Endothelial cell of umbilical vein (primary cell): Measurements from ENCODE around the gene NMNAT3. TPM values are rescaled to one million over a fixed set of nuclear protein-coding genes. Genes with fewer than 3 reads are reported as not detected.

Experiments
- BruUV-seq: library from RNA; stranded (reverse); fragments of 400-500 nt; replicated peaks from 2 replicates; lab custom pipeline; 2021; lab: Mats Ljungman, UMichigan
- CTCF ChIA-PET: fragments of 300-600, 350-600 bp; sonication (Branson Sonifier 250); formaldehyde crosslinking; loops from one replicate; lab custom pipeline; 2021; ENCODE audit warnings: antibody characterized with exemption, inconsistent platforms; lab: Charles Lee
- POLR2A ChIA-PET: fragments of 300-600, 350-600 bp; sonication (Branson Sonifier 250); formaldehyde crosslinking; loops from one replicate; lab custom pipeline; 2021; ENCODE audit warnings: antibody characterized with exemption, inconsistent platforms; lab: Charles Lee
- DNase-seq: peaks from one replicate; pipeline ENCODE4 v3.0.0-alpha.2; 2011; ENCODE audit warnings: low read depth, low spot score
- FAIRE-seq: peaks from 2 replicates; lab custom pipeline; 2011; peaks lifted over from hg19 to GRCh38; lab: Jason Lieb, UNC
- H2AFZ ChIP-seq: 2 replicates; pipeline ENCODE4 v1.6.0; 2012; ENCODE audit warnings: low read depth, low read length, control low read depth, inconsistent platforms
- H3K27ac ChIP-seq: 2 replicates; pipeline ENCODE4 v1.5.1; 2011; ENCODE audit warnings: low read depth, mild to moderate bottlenecking, control low read depth, low read length, moderate library complexity; ENCODE audit not compliant: insufficient read depth
- H3K27me3 ChIP-seq, 2 experiments: 2 replicates each; pipeline versions ENCODE4 v1.6.0 to v1.6.1; 2011; ENCODE audit warnings: low read length in 2 of 2, mixed read lengths in 1 of 2; ENCODE audit not compliant: control insufficient read depth in 2 of 2, insufficient read depth in 2 of 2
- H3K36me3 ChIP-seq, 2 experiments: 2 replicates in 1 of 2; 3 replicates in 1 of 2; pipeline ENCODE4 v1.5.1; 2011; ENCODE audit warnings: low read length in 2 of 2, mild to moderate bottlenecking in 1 of 2, moderate library complexity in 1 of 2; ENCODE audit not compliant: control insufficient read depth in 2 of 2, insufficient read depth in 2 of 2; ENCODE audit errors: extremely low read depth in 1 of 2
- H3K4me1 ChIP-seq: 3 replicates; pipeline ENCODE4 v1.5.1; 2011; ENCODE audit warnings: mild to moderate bottlenecking, low read length; ENCODE audit not compliant: control insufficient read depth, insufficient read depth; ENCODE audit errors: extremely low read depth
- H3K4me2 ChIP-seq: 2 replicates; pipeline ENCODE4 v1.6.1; 2011; ENCODE audit warnings: low read length, control low read depth, mixed read lengths; ENCODE audit not compliant: insufficient read depth
- H3K4me3 ChIP-seq, 3 experiments: fragments of 200-600 bp in 1 of 3; sonication (generic), shearing (Covaris generic) in 1 of 3; replicated peaks in 1 of 3; 2 replicates each; pipeline ENCODE4 v1.5.1; 2011 to 2016; ENCODE audit warnings: control low read depth in 3 of 3, low read length in 3 of 3, mild to moderate bottlenecking in 2 of 3, inconsistent platforms in 1 of 3, low read depth in 1 of 3, moderate library complexity in 1 of 3; ENCODE audit not compliant: insufficient read depth in 1 of 3
- H3K79me2 ChIP-seq: 2 replicates; pipeline ENCODE4 v1.6.0; 2012; ENCODE audit warnings: low read length, inconsistent platforms; ENCODE audit not compliant: control insufficient read depth, insufficient read depth
- H3K9ac ChIP-seq: replicated peaks from 2 replicates; pipeline ENCODE3; 2011; ENCODE audit warnings: low read length, control low read depth; ENCODE audit not compliant: insufficient read depth; ENCODE audit errors: extremely low read depth
- H3K9me1 ChIP-seq: replicated peaks from 3 replicates; pipeline ENCODE4 v1.6.0; 2011; ENCODE audit warnings: mild to moderate bottlenecking, low read length; ENCODE audit not compliant: control insufficient read depth, insufficient read depth; ENCODE audit errors: extremely low read depth
- H3K9me3 ChIP-seq: replicated peaks from 2 replicates; pipeline ENCODE4 v1.5.1; 2012; ENCODE audit warnings: low read length, inconsistent platforms; ENCODE audit not compliant: control insufficient read depth, insufficient read depth
- H4K20me1 ChIP-seq: replicated peaks from 2 replicates; pipeline ENCODE3; 2011; ENCODE audit warnings: mild to moderate bottlenecking, low read length; ENCODE audit not compliant: control insufficient read depth, insufficient read depth; ENCODE audit errors: extremely low read depth
- CTCF ChIP-seq, 2 donors: IDR thresholded peaks; 1 replicate in 1 of 2; 2 replicates in 1 of 2; pipeline ENCODE4 v1.5.1; 2011; ENCODE audit warnings: low read length in 2 of 2, mild to moderate bottlenecking in 2 of 2, moderate library complexity in 2 of 2, control low read depth in 1 of 2, inconsistent platforms in 1 of 2, low read depth in 1 of 2; ENCODE audit not compliant: insufficient read depth in 1 of 2; ENCODE audit errors: extremely low read depth in 1 of 2
- EZH2 ChIP-seq: IDR thresholded peaks from 2 replicates; pipeline ENCODE4 v1.6.1; 2012; ENCODE audit warnings: borderline replicate concordance, low read depth, mild to moderate bottlenecking, moderate library complexity, low read length, inconsistent platforms; ENCODE audit not compliant: severe bottlenecking
- FOS ChIP-seq: IDR thresholded peaks from 2 replicates; pipeline ENCODE4 v1.6.1; 2011; ENCODE audit warnings: mild to moderate bottlenecking, low read length, moderate library complexity, borderline replicate concordance; ENCODE audit not compliant: insufficient read depth
- GATA2 ChIP-seq: IDR thresholded peaks from 2 replicates; pipeline ENCODE4 v1.7.0; 2011; ENCODE audit warnings: low read depth, mild to moderate bottlenecking, moderate library complexity, mixed read lengths, low read length; ENCODE audit not compliant: insufficient read length, insufficient read depth
- JUN ChIP-seq: IDR thresholded peaks from 2 replicates; pipeline ENCODE4 v1.6.1; 2011; ENCODE audit warnings: borderline replicate concordance, low read depth; ENCODE audit not compliant: insufficient read length, insufficient read depth
- MAX ChIP-seq: IDR thresholded peaks from 2 replicates; pipeline ENCODE4 v1.6.1; 2011; ENCODE audit not compliant: insufficient read depth, insufficient read length
- MYC ChIP-seq: IDR thresholded peaks from one replicate; pipeline ENCODE4 v1.6.1; 2011; ENCODE audit warnings: mild to moderate bottlenecking, low read depth, low read length
- POLR2A ChIP-seq: IDR thresholded peaks from 2 replicates; pipeline ENCODE4 v1.6.1; 2012; ENCODE audit warnings: low read depth, mild to moderate bottlenecking, control low read depth, low read length
- POLR2AphosphoS5 ChIP-seq: IDR thresholded peaks from 2 replicates; pipeline ENCODE4 v1.6.1; 2012; ENCODE audit warnings: low read depth, mild to moderate bottlenecking, control low read depth, low read length, moderate library complexity; ENCODE audit not compliant: insufficient read depth
- dilution Hi-C: fragments of 300-500 bp; cut with MboI; formaldehyde crosslinking; loops from one replicate; pipeline ENCODE4 v1.15.0; 2019; ENCODE audit warnings: low sequenced_read_pairs; ENCODE audit not compliant: extremely low pct_ligation_motif_present
- intact Hi-C: fragments of 100-400 bp; cut with micrococcal nuclease; formaldehyde crosslinking; loops from one replicate; pipeline ENCODE4 v1.10.0; 2022
- polyA plus RNA-seq, 4 experiments: library from polyadenylated mRNA; depleted of rRNA in 3 of 4; stranded (reverse) in 3 of 4; unstranded in 1 of 4; fragments of >200 nt; gene quantifications; 2 replicates each; pipeline versions ENCODE4 v1.2.1 to v1.2.3, GENCODE V29; 2011 to 2012; ENCODE audit warnings: missing spikeins in 1 of 4
- total RNA-seq: library from RNA; stranded (reverse); gene quantifications from 2 replicates; pipeline ENCODE4 v1.2.3, GENCODE V29; 2021

The NMNAT3 gene
- total and polyA plus RNA-seq, 2 donors (not counting 3 experiments of a cell fraction or from before 2014, with no cell fraction given) = 0.59 to 0.60 TPM

GRCh38 chr3:139608108-139608380 is 69.7 kb downstream of the NMNAT3 start:
- Histone ChIP-seq H3K9me1 (no peaks in the 10 kb centered on the region), H3K4me1 (no peaks in the 10 kb centered on the region), H4K20me1 (no peaks in the 10 kb centered on the region), H3K4me2 (no peak overlapping the region), H3K27ac (no peak overlapping the region), H3K79me2 (no peaks in the 10 kb centered on the region), H3K36me3 (no peaks in the 10 kb centered on the region), H3K27me3 (no peaks in the 10 kb centered on the region), H3K9me3 (no peaks in the 10 kb centered on the region), H3K4me3 (no peak overlapping the region), H3K9ac (no peak overlapping the region), H2AFZ (no peak overlapping the region)
- intact Hi-C loops = no loop called here
- no peak for TF ChIP-seq MYC
- TF ChIP-seq POLR2AphosphoS5 = no peak
- no peak for TF ChIP-seq JUN
- no peak for TF ChIP-seq EZH2
- TF ChIP-seq FOS = no peak
- TF ChIP-seq POLR2A = no peak
- no peak for TF ChIP-seq MAX
- TF ChIP-seq CTCF (IDR thresholded peaks at IDR 0.05; ENCODE audit: extremely low read depth in 1 of 2, insufficient read depth in 1 of 2, low read depth in 1 of 2, low read length in 2 of 2) = no peak
- TF ChIP-seq GATA2 = no peak
- ChIA-PET POLR2A (no interaction called here), CTCF (no interaction called here)
- dilution Hi-C loops = no loop called here
- DNase-seq (no peak), FAIRE-seq (no peak)
- BruUV-seq = no TSS peak
